ENCODE data around the gene COL21A1.

- TF ChIP-seq CTCF (IDR thresholded peaks at IDR 0.05), result no peak
- no peak for TF ChIP-seq POLR2A (IDR thresholded peaks at IDR 0.05)
Observed at GRCh38 chr6:56238352-56238751, 9.0 kb downstream of the COL21A1 start.

Measured in uterus (tissue), 2 donors.